Pancreas (tissue), 10 donors: ENCODE measurements around the gene FAF1. TPM values are rescaled to one million over a fixed set of nuclear protein-coding genes. Genes with fewer than 3 reads are reported as not detected.

Experiments used
- ATAC-seq, 4 donors: fragments of 200-7000 bp; cut with Tn5 transposase; one replicate each; pipeline versions ENCODE4 v1.8.0 to v1.9.1; 2020; ENCODE audit warnings: mild to moderate bottlenecking in 4 of 4, moderate library complexity in 4 of 4
- DNase-seq, 6 donors: peaks; one replicate each; pipeline ENCODE4 v3.0.0-alpha.2; 2020
- FAIRE-seq: peaks from 2 replicates; lab custom pipeline; 2012; peaks lifted over from hg19 to GRCh38; lab: Jason Lieb, UNC
- H3K27ac ChIP-seq, 4 donors: fragments of 200-600 bp; sonication (generic); 1 replicate in 3 of 4; 2 replicates in 1 of 4; pipeline versions ENCODE4 v1.5.0 to v1.8.0; 2020
- H3K27me3 ChIP-seq, 4 donors: fragments of 200-600 bp; one replicate each; pipeline ENCODE4 v1.8.0; 2021
- H3K36me3 ChIP-seq, 3 donors: fragments of 200-600 bp; sonication (generic) in 1 of 3; one replicate each; pipeline versions ENCODE4 v1.5.0 to v1.8.0; 2020 to 2021
- H3K4me1 ChIP-seq, 3 donors: fragments of 200-600 bp; one replicate each; pipeline ENCODE4 v1.8.0; 2021
- H3K4me3 ChIP-seq, 4 donors: fragments of 200-600 bp; sonication (generic) in 2 of 4; one replicate each; pipeline versions ENCODE4 v1.5.0 to v1.8.0; 2020 to 2021
- H3K9me3 ChIP-seq, 4 donors: fragments of 200-600 bp; one replicate each; pipeline ENCODE4 v1.8.0; 2021
- WGBS, 2 donors: extraction: QIAGEN DNeasy Blood & Tissue Kit; methylation state at CpG; one replicate each; pipeline ENCODE4 v1.1.7; 2013; 5-methylcytosine and 5-hydroxymethylcytosine counted together
- intact Hi-C, 3 donors: fragments of 100-400 bp; cut with DNase I; formaldehyde crosslinking; loops; one replicate each; pipeline versions ENCODE4 v1.11.1 to v1.14.2; 2022
- polyA plus RNA-seq, 2 donors: library from polyadenylated mRNA; stranded (reverse); fragments of 200-250 nt; gene quantifications; one replicate each; pipeline ENCODE4 v1.2.3, GENCODE V29; 2013
- total RNA-seq, 6 donors: library from RNA; stranded (reverse); fragmentation: NEBNext Ultra II Directional in 4 of 6; extraction: Animal tissue kit (Norgen Biotek cat#: 25700) in 4 of 6; gene quantifications; one replicate each; pipeline versions ENCODE4 v1.2.1 to v1.2.4, GENCODE V29; 2021 to 2023
- TF ChIP-seq, protein P1 (sequence below), 4 donors: fragments of 200-600 bp; sonication (generic) in 3 of 4; IDR thresholded peaks; one replicate each; pipeline versions ENCODE4 v1.5.0 to v1.8.0; 2021; ENCODE audit warnings: antibody characterized with exemption in 4 of 4
- donor health status: healthy with polysubstance abuse.
- donor health status: DM: no; HTN: no; CAD: no; lungs with moderate emphysema.
- donor health status: DM: no; HTN: no; CAD: no.
- donor health status: control.
- donor health status: control.
- donor health status: Bipolar disorder and iron deficiency.
- donor health status: DM: yes; HTN: yes; CAD: no.
- donor health status: DM: no; HTN: no; CAD: no.
- donor health status: DM: no; HTN: no; CAD: no.
- donor health status: DM: yes; HTN: yes; CAD: no.

FAF1 gene
- total and polyA plus RNA-seq, 8 donors, result 13.9 to 46.6 (median 37.6) TPM

DNA sequence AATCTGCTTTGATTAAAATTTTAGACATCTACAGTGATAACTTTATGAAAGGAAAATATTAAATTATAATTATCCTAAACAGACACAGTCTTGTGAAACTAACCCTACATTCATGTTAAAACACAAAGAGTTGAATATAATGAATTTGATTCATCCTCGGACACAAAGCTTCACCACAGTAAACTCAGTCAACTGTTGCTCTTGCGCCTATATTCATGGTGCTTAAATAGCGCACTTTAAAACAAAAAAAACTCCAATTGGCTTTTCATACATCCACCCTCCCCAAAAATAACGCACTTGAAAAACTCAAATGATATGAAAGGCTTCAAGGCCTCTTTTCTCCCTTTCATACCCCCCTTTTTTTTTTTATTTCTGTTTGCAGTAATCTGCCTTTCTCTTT, 260.3 kb downstream of the FAF1 start:
- DNase-seq, result no peak
- no peaks in the 10 kb centered on the region for H3K27me3 ChIP-seq
- TF ChIP-seq, protein P1, sequence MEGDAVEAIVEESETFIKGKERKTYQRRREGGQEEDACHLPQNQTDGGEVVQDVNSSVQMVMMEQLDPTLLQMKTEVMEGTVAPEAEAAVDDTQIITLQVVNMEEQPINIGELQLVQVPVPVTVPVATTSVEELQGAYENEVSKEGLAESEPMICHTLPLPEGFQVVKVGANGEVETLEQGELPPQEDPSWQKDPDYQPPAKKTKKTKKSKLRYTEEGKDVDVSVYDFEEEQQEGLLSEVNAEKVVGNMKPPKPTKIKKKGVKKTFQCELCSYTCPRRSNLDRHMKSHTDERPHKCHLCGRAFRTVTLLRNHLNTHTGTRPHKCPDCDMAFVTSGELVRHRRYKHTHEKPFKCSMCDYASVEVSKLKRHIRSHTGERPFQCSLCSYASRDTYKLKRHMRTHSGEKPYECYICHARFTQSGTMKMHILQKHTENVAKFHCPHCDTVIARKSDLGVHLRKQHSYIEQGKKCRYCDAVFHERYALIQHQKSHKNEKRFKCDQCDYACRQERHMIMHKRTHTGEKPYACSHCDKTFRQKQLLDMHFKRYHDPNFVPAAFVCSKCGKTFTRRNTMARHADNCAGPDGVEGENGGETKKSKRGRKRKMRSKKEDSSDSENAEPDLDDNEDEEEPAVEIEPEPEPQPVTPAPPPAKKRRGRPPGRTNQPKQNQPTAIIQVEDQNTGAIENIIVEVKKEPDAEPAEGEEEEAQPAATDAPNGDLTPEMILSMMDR (IDR thresholded peaks at IDR 0.05), result no peak
- H3K4me1 ChIP-seq, result peaks cover 20 to 30% (median 22%) of the 10 kb centered on the region in 3 donors
- H3K4me3 ChIP-seq, result no peak overlapping the region
- intact Hi-C loops, result no loop called here
- no peaks in the 10 kb centered on the region for H3K36me3 ChIP-seq
- H3K9me3 ChIP-seq, result no peaks in the 10 kb centered on the region
- 95 to 98% methylated on average over 4 of the region's 4 CpGs for WGBS, 2 donors
- H3K27ac ChIP-seq, result no peak overlapping the region
- FAIRE-seq, result no peak
- ATAC-seq, result no peak

DNA sequence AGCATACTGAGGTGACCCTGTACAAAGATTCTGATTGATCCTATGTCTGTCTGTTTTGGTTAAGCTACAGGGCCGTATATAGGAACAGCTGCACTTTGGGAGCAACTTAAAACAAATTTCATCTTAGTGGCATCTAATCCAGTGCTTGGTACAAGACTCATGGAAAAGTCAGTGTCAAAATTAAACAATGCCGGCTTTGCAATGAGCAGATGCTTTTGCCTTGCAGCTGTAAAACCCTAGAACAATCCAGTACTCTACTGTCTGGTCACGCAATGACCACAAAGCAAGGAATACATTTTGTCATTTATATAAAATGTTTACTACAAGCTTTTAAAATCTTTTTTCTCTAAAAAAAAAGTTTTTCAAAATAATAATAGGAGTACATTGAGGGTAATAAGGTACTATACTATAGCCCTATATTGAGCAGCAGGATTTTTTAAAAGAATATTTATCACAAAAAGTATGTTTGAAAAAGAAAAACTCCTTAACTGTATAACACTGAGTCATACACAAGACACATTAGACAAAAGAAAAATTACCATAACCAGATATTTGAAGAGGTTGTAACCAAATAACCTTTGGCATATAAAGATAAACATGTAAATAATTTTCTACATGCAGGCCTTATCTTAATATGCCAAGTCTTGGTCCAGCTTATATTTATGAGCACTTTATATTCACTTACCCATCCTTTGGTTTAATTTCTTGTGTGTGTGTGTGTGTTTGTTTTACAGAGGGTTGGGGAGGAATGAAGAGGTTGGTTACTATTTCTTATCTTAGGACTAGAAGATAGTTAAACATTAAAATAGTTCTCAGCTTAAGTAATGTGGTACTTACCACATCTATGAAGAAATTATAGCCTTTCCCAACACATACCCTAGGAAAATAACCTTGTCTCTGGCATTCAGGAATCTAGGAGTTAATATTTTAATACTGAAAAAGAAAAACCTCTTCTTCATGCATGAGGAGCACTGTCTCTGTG, 262.3 kb downstream of the FAF1 start:
- H3K27me3 ChIP-seq, result no peaks in the 10 kb centered on the region
- ATAC-seq (peak in 1 of 4 donors; percentile 21), DNase-seq (no peak), FAIRE-seq (no peak)
- H3K9me3 ChIP-seq, result no peaks in the 10 kb centered on the region
- H3K4me3 ChIP-seq, result no peak overlapping the region
- intact Hi-C loops, result no loop called here
- H3K4me1 ChIP-seq, result peaks cover 20 to 22% (median 22%) of the 10 kb centered on the region in 3 donors
- no peak overlapping the region for H3K27ac ChIP-seq
- H3K36me3 ChIP-seq, result no peaks in the 10 kb centered on the region
- TF ChIP-seq, protein P1 (IDR thresholded peaks at IDR 0.05), result no peak
- 93 to 95% methylated on average over 3 of the region's 3 CpGs for WGBS, 2 donors

DNA sequence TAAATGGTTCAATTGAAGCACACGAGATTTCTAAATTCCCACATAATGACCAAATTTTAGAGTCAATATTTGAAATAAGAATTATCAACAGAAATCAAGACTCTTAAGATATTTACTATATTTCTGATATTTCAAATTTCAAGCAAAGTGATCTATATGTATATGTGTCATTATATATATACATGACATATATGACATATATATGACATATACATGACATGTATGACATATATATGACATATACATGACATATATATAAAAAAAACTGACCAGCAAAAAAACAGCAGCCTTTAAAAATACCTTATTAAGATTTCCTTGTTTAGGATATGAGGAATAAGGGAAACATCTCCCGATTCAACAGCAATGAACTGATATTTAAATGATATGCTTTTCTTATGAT, 266.2 kb downstream of the FAF1 start:
- no peak overlapping the region for H3K4me3 ChIP-seq
- WGBS, 2 donors, result 87 to 96% methylated on average over 2 of the region's 2 CpGs
- FAIRE-seq (no peak), ATAC-seq (no peak), DNase-seq (no peak)
- intact Hi-C loops, result no loop called here
- H3K9me3 ChIP-seq, result no peaks in the 10 kb centered on the region
- H3K27me3 ChIP-seq, result no peaks in the 10 kb centered on the region
- TF ChIP-seq, protein P1 (IDR thresholded peaks at IDR 0.05), result no peak
- H3K27ac ChIP-seq, result no peak overlapping the region
- no peaks in the 10 kb centered on the region for H3K36me3 ChIP-seq
- peaks cover 6 to 12% (median 9%) of the 10 kb centered on the region in 3 donors for H3K4me1 ChIP-seq

DNA sequence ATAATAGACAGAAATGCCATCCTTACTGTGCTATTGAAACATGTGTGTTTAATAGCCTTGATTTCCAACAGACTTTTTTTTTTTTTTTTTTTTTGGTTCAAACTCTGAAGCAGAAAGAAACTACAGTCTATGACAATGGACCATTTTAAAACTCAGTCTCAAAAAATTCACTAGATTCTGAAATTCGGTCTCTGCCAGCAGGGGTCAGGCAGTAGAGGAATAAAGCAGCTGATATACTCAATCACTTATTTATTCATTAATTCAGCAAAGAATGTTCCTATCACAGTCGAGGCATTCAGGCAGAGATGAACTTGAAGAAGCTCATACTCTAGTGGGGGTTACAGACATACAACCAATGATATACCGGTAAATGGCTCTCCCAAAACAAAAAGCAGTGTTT, 275.9 kb downstream of the FAF1 start:
- intact Hi-C loops, result no loop called here
- WGBS, 2 donors, result 86 to 91% methylated on average over 3 of the region's 3 CpGs
- no peak for DNase-seq
- no peaks in the 10 kb centered on the region for H3K36me3 ChIP-seq
- no peaks in the 10 kb centered on the region for H3K4me1 ChIP-seq
- no peak for ATAC-seq
- H3K4me3 ChIP-seq, result no peak overlapping the region
- no peaks in the 10 kb centered on the region for H3K27me3 ChIP-seq
- FAIRE-seq, result no peak
- TF ChIP-seq, protein P1 (IDR thresholded peaks at IDR 0.05), result no peak
- H3K9me3 ChIP-seq, result no peaks in the 10 kb centered on the region
- H3K27ac ChIP-seq, result no peak overlapping the region

DNA sequence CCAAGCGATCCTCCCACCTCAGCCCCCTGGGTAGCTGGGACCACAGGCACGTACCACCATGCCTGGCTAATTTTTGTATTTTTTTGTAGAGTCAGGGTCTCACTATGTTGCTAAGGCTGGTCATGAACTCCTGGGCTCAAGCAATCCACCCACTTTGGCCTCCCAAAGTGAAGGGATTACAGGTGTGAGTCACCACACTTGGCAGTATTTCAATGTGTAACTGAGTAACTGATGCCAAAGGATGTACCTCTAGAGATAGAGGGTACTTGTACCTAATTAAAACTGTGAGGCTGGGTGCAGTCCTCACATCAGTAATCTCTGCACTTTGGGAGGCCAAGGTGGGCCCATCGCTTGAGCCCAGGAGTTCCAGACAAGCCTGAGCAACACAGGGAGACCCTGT, 278.1 kb downstream of the FAF1 start:
- ATAC-seq, result no peak
- H3K36me3 ChIP-seq, result no peaks in the 10 kb centered on the region
- 97 to 100% methylated on average over 3 of the region's 3 CpGs for WGBS, 2 donors

More for the DNA sequence above, 278.1 kb downstream of the FAF1 start:
- intact Hi-C loops, result no loop called here
- Histone ChIP-seq H3K4me1 (no peaks in the 10 kb centered on the region), H3K4me3 (no peak overlapping the region), H3K9me3 (no peaks in the 10 kb centered on the region), H3K27ac (no peak overlapping the region), H3K27me3 (no peaks in the 10 kb centered on the region)
- DNase-seq, result no peak
- no peak for FAIRE-seq
- TF ChIP-seq, protein P1 (IDR thresholded peaks at IDR 0.05), result no peak
